Muscle layer of duodenum (tissue), 2 donors: ENCODE measurements around the gene LRRFIP2.
"Not testable (repeated sequence)": the region's sequence is repeated elsewhere in the genome, so short reads cannot be mapped to it uniquely, and the experiment has no call there.

Experiments used
- H3K27ac ChIP-seq: one replicate; pipeline ENCODE4 v1.7.0; 2013; ENCODE audit warnings: mild to moderate bottlenecking, low read length
- H3K27me3 ChIP-seq: one replicate; pipeline ENCODE4 v1.7.0; 2013; ENCODE audit warnings: low read depth, mild to moderate bottlenecking, control low read depth, low read length
- H3K36me3 ChIP-seq, 2 donors: one replicate each; pipeline ENCODE4 v1.7.0; 2013; ENCODE audit warnings: low read length in 2 of 2, control low read depth in 1 of 2, mild to moderate bottlenecking in 1 of 2; ENCODE audit not compliant: insufficient read depth in 2 of 2, control insufficient read depth in 1 of 2
- H3K4me1 ChIP-seq, 2 donors: one replicate each; pipeline ENCODE4 v1.7.0; 2013; ENCODE audit warnings: low read length in 2 of 2, mild to moderate bottlenecking in 2 of 2, control low read depth in 1 of 2, moderate library complexity in 1 of 2; ENCODE audit not compliant: insufficient read depth in 2 of 2, control insufficient read depth in 1 of 2
- H3K4me3 ChIP-seq, 2 donors: one replicate each; pipeline ENCODE4 v1.7.0; 2013; ENCODE audit warnings: low read length in 2 of 2, low read depth in 1 of 2, mild to moderate bottlenecking in 1 of 2
- H3K9me3 ChIP-seq, 2 donors: one replicate each; pipeline ENCODE4 v1.7.0; 2013; ENCODE audit warnings: low read length in 2 of 2, control low read depth in 1 of 2, mild to moderate bottlenecking in 1 of 2; ENCODE audit not compliant: control insufficient read depth in 1 of 2
- donor health status: healthy.

LRRFIP2 gene

DNA sequence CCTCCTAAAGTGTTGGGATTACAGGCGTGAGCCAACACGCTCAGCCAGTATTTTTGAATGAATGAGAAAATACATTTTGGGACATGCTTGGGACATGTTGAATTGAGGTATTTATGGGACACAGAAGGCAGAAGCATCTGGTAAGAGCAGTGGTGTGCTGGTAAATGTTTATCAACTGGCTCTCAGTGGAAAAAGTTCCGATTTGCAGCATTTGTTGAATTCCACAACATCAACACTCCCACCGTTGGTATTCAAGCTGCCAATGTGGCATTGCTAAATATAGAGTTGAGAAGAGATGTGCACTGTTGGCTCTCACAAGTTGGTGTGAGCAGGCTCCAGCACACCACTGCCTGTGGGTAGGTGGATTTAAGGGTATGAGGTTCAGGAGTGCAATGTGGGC lies 35.8 kb upstream of the LRRFIP2 start:
- H3K9me3 ChIP-seq: peaks cover 0 to 3% of the 10 kb centered on the region in 2 donors
- peaks cover 0 to 4% of the 10 kb centered on the region in 2 donors for H3K36me3 ChIP-seq
- H3K4me3 ChIP-seq: no peak overlapping the region
- H3K27me3 ChIP-seq: no peaks in the 10 kb centered on the region
- H3K4me1 ChIP-seq: no peaks in the 10 kb centered on the region
- no peak overlapping the region for H3K27ac ChIP-seq

DNA sequence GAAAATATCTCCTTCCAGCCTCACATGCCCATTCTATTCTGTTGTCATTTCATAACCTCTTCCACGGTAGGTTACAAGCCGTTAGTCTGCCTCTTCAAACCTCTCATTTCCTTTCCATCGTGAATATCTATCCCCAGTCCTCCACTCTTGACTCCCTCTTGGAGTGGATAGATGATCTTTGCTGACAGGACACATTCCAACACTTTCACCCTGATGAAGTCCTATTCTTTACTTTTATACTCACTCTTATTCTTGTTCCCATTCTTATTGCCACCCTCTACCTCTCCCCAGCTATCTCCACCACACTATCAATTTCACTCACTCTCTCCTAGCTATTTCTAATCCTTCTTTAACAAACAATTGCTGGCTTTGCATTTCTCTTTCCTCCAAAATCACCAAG lies 34.2 kb upstream of the LRRFIP2 start:
- H3K27me3 ChIP-seq, H3K27ac ChIP-seq, H3K9me3 ChIP-seq: not testable (repeated sequence)

DNA sequence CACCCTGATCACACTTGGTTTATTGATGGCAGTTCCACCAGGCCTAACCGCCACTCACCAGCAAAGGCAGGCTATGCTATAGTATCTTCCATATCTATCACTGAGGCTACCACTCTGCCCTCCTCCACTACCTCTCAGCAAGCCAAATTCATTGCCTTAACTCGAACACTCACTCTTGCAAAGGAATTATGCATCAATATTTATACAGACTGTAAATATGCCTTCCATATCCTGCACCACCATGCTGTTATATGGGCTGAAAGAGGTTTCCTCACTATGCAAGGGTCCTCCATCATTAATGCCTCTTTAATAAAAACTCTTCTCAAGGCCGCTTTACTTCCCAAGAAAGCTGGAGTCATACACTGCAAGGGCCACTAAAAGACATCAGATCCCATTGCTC lies 33.6 kb upstream of the LRRFIP2 start:
- H3K27ac ChIP-seq, H3K4me1 ChIP-seq, H3K27me3 ChIP-seq, H3K36me3 ChIP-seq, H3K4me3 ChIP-seq, H3K9me3 ChIP-seq: not testable (repeated sequence)

More for the DNA sequence above, 34.2 kb upstream of the LRRFIP2 start:
- H3K4me3 ChIP-seq, H3K4me1 ChIP-seq, H3K36me3 ChIP-seq: not testable (repeated sequence)

DNA sequence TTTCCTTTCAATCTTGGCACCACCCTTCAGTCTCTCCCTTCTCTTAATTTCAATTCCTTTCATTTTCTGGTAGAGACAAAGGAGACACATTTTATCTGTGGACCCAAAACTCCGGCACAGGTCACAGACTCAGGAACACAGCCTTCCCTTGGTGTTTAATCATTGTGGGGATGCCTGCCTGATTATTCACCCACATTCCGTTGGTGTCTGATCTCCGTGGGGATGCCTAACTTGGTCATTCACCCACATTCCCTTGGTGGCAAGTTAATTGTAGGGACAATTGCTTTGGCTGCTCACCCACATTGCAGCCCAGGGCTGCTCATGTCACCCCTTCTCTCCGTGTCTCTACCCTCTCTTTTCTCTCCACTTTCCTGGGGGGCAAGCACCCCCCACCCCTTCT lies 31.7 kb upstream of the LRRFIP2 start:
- H3K4me3 ChIP-seq, H3K9me3 ChIP-seq, H3K27ac ChIP-seq: not testable (repeated sequence)

DNA sequence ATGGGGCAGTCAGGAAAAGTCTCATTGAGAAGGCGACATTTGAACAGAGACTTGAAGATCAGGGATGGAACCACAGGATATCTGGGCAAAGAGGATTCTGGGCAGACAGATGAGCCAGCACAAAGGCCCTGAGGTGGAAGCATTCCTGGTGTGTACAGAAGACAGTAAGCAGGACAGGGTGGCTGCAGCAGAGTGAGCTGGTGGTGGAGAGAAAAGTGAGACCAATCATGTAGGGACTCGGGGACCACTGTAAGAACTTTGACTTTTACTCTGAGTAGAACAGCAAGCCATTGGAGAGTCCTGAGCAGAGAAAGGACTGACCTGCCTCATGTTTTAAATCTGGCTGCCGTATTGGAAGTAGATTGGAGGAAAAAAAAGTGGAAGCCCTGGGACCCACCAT lies 29.9 kb upstream of the LRRFIP2 start:
- H3K36me3 ChIP-seq: peaks cover 0 to 4% of the 10 kb centered on the region in 2 donors
- H3K9me3 ChIP-seq: no peaks in the 10 kb centered on the region
- H3K4me1 ChIP-seq: peaks cover 0 to 5% of the 10 kb centered on the region in 2 donors
- no peaks in the 10 kb centered on the region for H3K27me3 ChIP-seq
- no peak overlapping the region for H3K4me3 ChIP-seq
- H3K27ac ChIP-seq: no peak overlapping the region

More for the DNA sequence above, 31.7 kb upstream of the LRRFIP2 start:
- H3K4me1 ChIP-seq, H3K36me3 ChIP-seq, H3K27me3 ChIP-seq: not testable (repeated sequence)

DNA sequence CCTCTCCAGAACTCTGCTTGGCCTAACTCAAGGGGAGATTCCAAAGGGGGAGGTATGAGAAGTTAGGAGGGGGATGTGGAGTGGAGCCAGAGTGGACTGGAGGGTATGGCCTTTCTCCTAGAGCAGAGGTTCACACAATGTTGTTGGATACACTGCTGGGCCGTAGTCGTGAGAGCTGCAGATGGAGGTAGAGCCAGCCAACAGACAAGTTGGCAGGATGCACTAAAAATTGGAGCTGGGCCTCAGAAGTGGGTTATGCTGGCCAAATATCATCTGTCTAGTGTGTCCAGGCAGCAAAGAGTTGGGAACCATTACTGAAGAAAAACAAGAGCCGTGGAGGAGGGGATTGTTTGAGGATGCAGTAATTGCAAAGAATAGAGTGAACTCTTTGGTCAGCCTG lies 27.7 kb upstream of the LRRFIP2 start:
- Histone ChIP-seq H3K4me1 (peaks cover 0 to 5% of the 10 kb centered on the region in 2 donors), H3K36me3 (no peaks in the 10 kb centered on the region), H3K4me3 (no peak overlapping the region), H3K27me3 (no peaks in the 10 kb centered on the region), H3K27ac (no peak overlapping the region), H3K9me3 (no peaks in the 10 kb centered on the region)

DNA sequence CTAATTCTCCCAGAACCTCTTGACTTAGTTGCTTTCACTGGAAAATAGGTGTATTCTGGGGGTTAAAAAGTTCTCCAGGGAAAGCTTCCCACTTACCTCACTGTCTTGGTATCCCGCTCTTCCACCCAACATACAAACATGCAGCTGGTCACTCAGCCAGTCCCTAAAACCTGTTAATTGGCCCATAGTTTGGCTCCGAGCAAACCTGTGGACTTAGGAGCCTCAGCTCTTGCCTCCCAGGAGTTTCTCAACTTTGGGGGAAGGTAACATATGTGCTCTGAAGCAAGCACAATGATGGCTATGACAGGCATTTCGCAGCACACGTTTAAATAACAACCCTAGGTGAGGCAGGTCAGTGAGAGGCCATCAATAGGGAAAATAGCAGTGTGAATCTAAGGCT lies 25.8 kb upstream of the LRRFIP2 start:
- no peaks in the 10 kb centered on the region for H3K36me3 ChIP-seq
- no peaks in the 10 kb centered on the region for H3K27me3 ChIP-seq
- H3K4me3 ChIP-seq: no peak overlapping the region
- H3K4me1 ChIP-seq: peaks cover 0 to 5% of the 10 kb centered on the region in 2 donors
- no peaks in the 10 kb centered on the region for H3K9me3 ChIP-seq
- H3K27ac ChIP-seq: no peak overlapping the region

DNA sequence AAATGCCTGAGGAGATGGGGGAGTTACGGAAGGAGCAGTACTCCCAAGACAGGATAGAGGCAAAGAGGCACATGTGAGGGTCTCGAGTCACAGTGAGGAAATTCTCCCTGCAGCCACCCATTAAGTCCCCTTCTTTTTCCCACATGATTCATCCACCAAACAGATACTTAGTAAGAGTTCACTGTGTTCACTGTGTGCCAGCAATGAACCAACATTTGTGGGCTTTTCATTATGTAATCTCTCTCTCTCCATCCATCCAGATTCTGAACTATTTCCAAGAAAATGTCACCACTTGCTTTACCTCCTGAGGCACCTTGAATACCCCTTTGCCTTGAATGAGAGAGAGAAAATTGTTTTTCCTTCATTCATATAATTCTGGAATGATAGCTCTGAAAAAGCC lies 24.6 kb upstream of the LRRFIP2 start:
- no peaks in the 10 kb centered on the region for H3K27me3 ChIP-seq
- no peak overlapping the region for H3K27ac ChIP-seq
- peaks cover 0 to 5% of the 10 kb centered on the region in 2 donors for H3K4me1 ChIP-seq

DNA sequence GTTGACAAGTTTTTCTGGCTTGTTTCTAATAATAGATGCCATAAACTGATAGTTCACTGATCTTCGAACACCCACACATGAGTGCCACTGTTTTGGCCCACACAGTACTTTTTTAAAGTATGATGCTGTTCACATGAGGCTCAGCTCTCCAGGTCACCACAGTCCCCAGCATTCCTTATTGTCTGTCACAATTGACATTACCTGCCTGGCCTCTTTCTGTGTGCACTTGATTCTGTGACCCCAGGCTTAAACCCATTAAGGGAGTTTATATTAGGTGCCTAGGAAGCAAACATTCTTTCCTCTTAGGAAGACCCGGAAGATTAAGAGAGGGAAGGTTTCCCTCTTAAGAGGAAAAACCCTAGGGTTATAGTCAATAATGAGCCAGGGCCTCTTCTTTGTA lies 24.2 kb upstream of the LRRFIP2 start:
- H3K36me3 ChIP-seq: no peaks in the 10 kb centered on the region
- H3K4me3 ChIP-seq: no peak overlapping the region
- no peaks in the 10 kb centered on the region for H3K27me3 ChIP-seq
- H3K27ac ChIP-seq: no peak overlapping the region
- H3K4me1 ChIP-seq: peaks cover 0 to 5% of the 10 kb centered on the region in 2 donors
- no peaks in the 10 kb centered on the region for H3K9me3 ChIP-seq

More for the DNA sequence above, 24.6 kb upstream of the LRRFIP2 start:
- Histone ChIP-seq H3K36me3 (no peaks in the 10 kb centered on the region), H3K4me3 (no peak overlapping the region), H3K9me3 (no peaks in the 10 kb centered on the region)

DNA sequence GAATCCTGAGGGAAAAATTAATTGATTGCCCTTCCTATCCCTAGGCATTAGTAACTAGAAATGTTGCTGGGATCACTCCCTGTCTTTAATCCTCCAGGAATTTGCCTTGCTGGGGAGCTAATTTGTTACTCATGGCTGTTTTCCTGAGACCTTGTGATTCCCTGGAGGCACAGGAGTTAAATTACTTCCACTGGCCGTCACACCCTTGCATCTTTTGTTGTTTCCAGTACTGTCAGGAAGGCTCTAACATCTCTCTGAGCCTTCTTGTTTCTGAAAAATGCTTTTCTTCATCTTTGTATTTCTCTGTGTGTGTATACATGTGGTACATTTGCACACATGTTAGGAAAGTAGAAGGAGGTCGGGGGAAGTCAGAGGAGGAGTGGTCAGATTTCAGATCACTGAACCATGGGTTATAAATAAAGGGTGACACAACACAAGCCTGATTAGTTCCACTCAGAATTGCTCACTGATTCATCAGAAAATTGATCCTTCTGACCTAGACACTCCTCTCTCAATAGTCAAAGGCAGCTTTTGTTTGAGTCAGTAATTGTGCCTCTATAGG lies 23.5 kb upstream of the LRRFIP2 start:
- peaks cover 0 to 5% of the 10 kb centered on the region in 2 donors for H3K4me1 ChIP-seq
- no peak overlapping the region for H3K4me3 ChIP-seq
- H3K27ac ChIP-seq: no peak overlapping the region
- no peaks in the 10 kb centered on the region for H3K36me3 ChIP-seq
- H3K9me3 ChIP-seq: no peaks in the 10 kb centered on the region
- no peaks in the 10 kb centered on the region for H3K27me3 ChIP-seq

DNA sequence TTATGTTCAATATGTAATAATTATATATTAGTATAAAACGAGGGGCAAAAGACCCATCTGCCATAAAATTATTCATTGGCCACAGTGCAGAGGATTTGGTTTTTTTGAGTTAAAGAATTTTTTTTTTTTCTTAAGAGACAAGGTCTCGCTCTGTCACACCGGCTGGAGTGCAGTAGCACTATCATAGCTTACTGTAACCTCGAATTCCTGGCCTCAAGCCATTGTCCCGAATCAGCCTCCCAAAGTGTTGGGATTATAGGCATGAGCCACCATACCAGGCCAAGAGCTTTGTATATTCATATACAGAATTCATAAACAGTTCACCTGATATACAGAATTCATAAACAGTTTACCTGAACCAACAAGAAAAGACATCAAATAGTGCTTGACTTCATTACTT lies 20.2 kb upstream of the LRRFIP2 start:
- H3K9me3 ChIP-seq: no peaks in the 10 kb centered on the region
- H3K27me3 ChIP-seq: no peaks in the 10 kb centered on the region
- H3K4me3 ChIP-seq: no peak overlapping the region
- H3K4me1 ChIP-seq: no peaks in the 10 kb centered on the region
- no peak overlapping the region for H3K27ac ChIP-seq
- H3K36me3 ChIP-seq: no peaks in the 10 kb centered on the region

DNA sequence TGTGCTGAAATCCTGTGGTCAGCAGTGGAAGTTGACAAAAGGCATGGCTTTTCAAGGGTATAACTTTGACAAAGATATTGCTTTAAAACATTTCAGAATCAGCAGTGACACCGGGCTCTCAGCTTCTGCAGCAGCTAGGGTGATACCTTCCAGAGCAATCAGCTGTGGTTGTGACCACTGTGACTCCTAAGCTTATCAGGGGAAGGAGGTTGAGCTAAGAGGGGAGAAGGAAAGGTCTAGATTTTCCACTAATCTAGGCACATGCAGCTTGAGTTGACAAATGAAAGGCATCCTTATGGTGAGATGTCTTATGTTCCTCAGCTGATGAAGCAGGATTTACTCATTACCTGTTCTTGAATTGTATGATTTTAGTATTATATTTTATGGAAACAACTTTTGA lies 16.3 kb upstream of the LRRFIP2 start:
- no peak overlapping the region for H3K4me3 ChIP-seq
- no peaks in the 10 kb centered on the region for H3K36me3 ChIP-seq
- no peaks in the 10 kb centered on the region for H3K9me3 ChIP-seq
- no peak overlapping the region for H3K27ac ChIP-seq
- no peaks in the 10 kb centered on the region for H3K4me1 ChIP-seq
- H3K27me3 ChIP-seq: no peaks in the 10 kb centered on the region
